Activated CD8-positive, alpha-beta T cell treated with anti-CD3 and anti-CD28 coated beads for 36 hours (primary cell): ENCODE data around the gene OFD1. TPM values are rescaled to one million over a fixed set of nuclear protein-coding genes. Genes with fewer than 3 reads are reported as not detected.

ENCODE experiments used
- ATAC-seq: fragments of 200-7000 bp; cut with Tn5 transposase; one replicate; pipeline ENCODE4 v1.10.0; 2021; ENCODE audit warnings: mild to moderate bottlenecking, moderate library complexity
- CTCF ChIA-PET: fragments of 350-600 bp; sonication (Branson Sonifier 250); formaldehyde crosslinking; loops from one replicate; lab custom pipeline; 2021; ENCODE audit warnings: antibody characterized with exemption; lab: Charles Lee
- POLR2A ChIA-PET: fragments of 350-600 bp; sonication (Branson Sonifier 250); formaldehyde crosslinking; loops from one replicate; lab custom pipeline; 2021; ENCODE audit warnings: antibody characterized with exemption; lab: Charles Lee
- DNase-seq: peaks from one replicate; pipeline ENCODE4 v3.0.0-alpha.2; 2020
- H3K27ac Mint-ChIP-seq: one replicate; pipeline ENCODE4 v1.8.0; 2021; ENCODE audit warnings: mild to moderate bottlenecking, mixed read lengths
- H3K27me3 Mint-ChIP-seq: one replicate; pipeline ENCODE4 v1.8.0; 2021; ENCODE audit warnings: mixed read lengths
- H3K36me3 Mint-ChIP-seq: one replicate; pipeline ENCODE4 v1.8.0; 2021; ENCODE audit warnings: low read depth, mixed read lengths
- H3K4me1 Mint-ChIP-seq: one replicate; pipeline ENCODE4 v1.8.0; 2021; ENCODE audit warnings: low read depth, mixed read lengths
- H3K4me3 Mint-ChIP-seq: one replicate; pipeline ENCODE4 v1.8.0; 2021; ENCODE audit warnings: mild to moderate bottlenecking, moderate library complexity, mixed read lengths
- H3K9me3 Mint-ChIP-seq: one replicate; pipeline ENCODE4 v1.8.0; 2021; ENCODE audit warnings: mixed read lengths
- CTCF ChIP-seq: fragments of 200-600 bp; IDR thresholded peaks from one replicate; pipeline ENCODE4 v1.8.0; 2022; ENCODE audit warnings: antibody characterized with exemption, mild to moderate bottlenecking
- intact Hi-C: fragments of 100-400 bp; cut with micrococcal nuclease; formaldehyde crosslinking; loops from one replicate; pipeline ENCODE4 v1.10.0; 2022
- total RNA-seq, 2 experiments: library from RNA; stranded (reverse); gene quantifications; one replicate each; pipeline ENCODE4 v1.2.3, GENCODE V29; 2021

The OFD1 gene
- total RNA-seq, 2 experiments from 2014 or later: 32.4 to 34.5 TPM

- Mint-ChIP-seq H3K9me3 (no peaks in the 10 kb centered on the region), H3K36me3 (peaks cover 36% of the 10 kb centered on the region), H3K4me3 (no peak overlapping the region), H3K4me1 (peaks cover 46% of the 10 kb centered on the region), H3K27me3 (no peaks in the 10 kb centered on the region), H3K27ac (peak overlapping the region; percentile 72)
- DNase-seq (no peak), ATAC-seq (peak; percentile 24)
- ChIA-PET POLR2A (interaction anchor here (1.0 to 1.2 kb wide), 2 partner anchors 13 to 31 kb away, joined by 3 read pairs; partner anchors contain the start of genes OFD1 and TRAPPC2), CTCF (interaction anchor here (1.7 kb wide), 1 partner anchor 44 kb away, joined by 3 read pairs; no protein-coding TSS in a partner anchor)
- intact Hi-C loops: no loop called here
- TF ChIP-seq CTCF: no peak
Observed at GRCh38 chrX:13703589-13703988, 31.0 kb upstream of the OFD1 start.

- intact Hi-C loops: no loop called here
- no peak for ATAC-seq
- Mint-ChIP-seq H3K4me3 (no peak overlapping the region), H3K27ac (peak overlapping the region; percentile 6), H3K9me3 (no peaks in the 10 kb centered on the region), H3K27me3 (no peaks in the 10 kb centered on the region), H3K4me1 (peaks cover 12% of the 10 kb centered on the region), H3K36me3 (peaks cover 30% of the 10 kb centered on the region)
- DNase-seq: no peak
- TF ChIP-seq CTCF: no peak
- ChIA-PET CTCF (no interaction called here), POLR2A (no interaction called here)
Observed at GRCh38 chrX:13711141-13711540, 23.4 kb upstream of the OFD1 start.

- peaks cover 29% of the 10 kb centered on the region for H3K4me1 Mint-ChIP-seq
- intact Hi-C loops: no loop called here
- no peak overlapping the region for H3K4me3 Mint-ChIP-seq
- DNase-seq (no peak), ATAC-seq (peak; percentile 50)
- H3K27ac Mint-ChIP-seq: peak overlapping the region; percentile 78
- POLR2A ChIA-PET: no interaction called here
- H3K9me3 Mint-ChIP-seq: no peaks in the 10 kb centered on the region
- no peak for TF ChIP-seq CTCF
- H3K36me3 Mint-ChIP-seq: peaks cover 42% of the 10 kb centered on the region
- no peaks in the 10 kb centered on the region for H3K27me3 Mint-ChIP-seq
- CTCF ChIA-PET: no interaction called here
Observed at GRCh38 chrX:13716455-13716854, 18.1 kb upstream of the OFD1 start.

GRCh38 chrX:13716905-13717304 lies 17.6 kb upstream of the OFD1 start:
- ChIA-PET CTCF (no interaction called here), POLR2A (no interaction called here)
- Mint-ChIP-seq H3K36me3 (peaks cover 40% of the 10 kb centered on the region), H3K27ac (peak overlapping the region; percentile 27), H3K27me3 (no peaks in the 10 kb centered on the region), H3K4me3 (no peak overlapping the region), H3K9me3 (no peaks in the 10 kb centered on the region), H3K4me1 (peaks cover 27% of the 10 kb centered on the region)
- intact Hi-C loops: no loop called here
- DNase-seq (peak; percentile 36), ATAC-seq (peak; percentile 72)
- no peak for TF ChIP-seq CTCF

- ATAC-seq (peak; percentile 39), DNase-seq (no peak)
- H3K9me3 Mint-ChIP-seq: no peaks in the 10 kb centered on the region
- ChIA-PET POLR2A (no interaction called here), CTCF (no interaction called here)
- no peaks in the 10 kb centered on the region for H3K27me3 Mint-ChIP-seq
- H3K36me3 Mint-ChIP-seq: peaks cover 47% of the 10 kb centered on the region
- H3K27ac Mint-ChIP-seq: peak overlapping the region; percentile 72
- intact Hi-C loops: no loop called here
- H3K4me3 Mint-ChIP-seq: no peak overlapping the region
- peaks cover 33% of the 10 kb centered on the region for H3K4me1 Mint-ChIP-seq
- no peak for TF ChIP-seq CTCF
Observed at GRCh38 chrX:13717700-13718472, 16.7 kb upstream of the OFD1 start.
